LNCaP clone FGC (cell line): ENCODE measurements around the gene HOXC4.
"Not testable (repeated sequence)": the region's sequence is repeated elsewhere in the genome, so short reads cannot be mapped to it uniquely, and the experiment has no call there.

ENCODE experiments used
- DNase-seq: peaks from one replicate; pipeline ENCODE4 v3.0.0-alpha.2; 2011; ENCODE audit warnings: low read depth
- H3K4me3 ChIP-seq: 2 replicates; pipeline ENCODE4 v1.5.1; 2011; ENCODE audit warnings: mild to moderate bottlenecking, low read depth, low read length, control low read depth
- TF ChIP-seq, protein P1 (sequence below): IDR thresholded peaks from 2 replicates; pipeline ENCODE4 v1.5.1; 2012; ENCODE audit warnings: mild to moderate bottlenecking; ENCODE audit not compliant: control insufficient read depth, insufficient read depth; ENCODE audit errors: extremely low read depth

Gene HOXC4

DNA sequence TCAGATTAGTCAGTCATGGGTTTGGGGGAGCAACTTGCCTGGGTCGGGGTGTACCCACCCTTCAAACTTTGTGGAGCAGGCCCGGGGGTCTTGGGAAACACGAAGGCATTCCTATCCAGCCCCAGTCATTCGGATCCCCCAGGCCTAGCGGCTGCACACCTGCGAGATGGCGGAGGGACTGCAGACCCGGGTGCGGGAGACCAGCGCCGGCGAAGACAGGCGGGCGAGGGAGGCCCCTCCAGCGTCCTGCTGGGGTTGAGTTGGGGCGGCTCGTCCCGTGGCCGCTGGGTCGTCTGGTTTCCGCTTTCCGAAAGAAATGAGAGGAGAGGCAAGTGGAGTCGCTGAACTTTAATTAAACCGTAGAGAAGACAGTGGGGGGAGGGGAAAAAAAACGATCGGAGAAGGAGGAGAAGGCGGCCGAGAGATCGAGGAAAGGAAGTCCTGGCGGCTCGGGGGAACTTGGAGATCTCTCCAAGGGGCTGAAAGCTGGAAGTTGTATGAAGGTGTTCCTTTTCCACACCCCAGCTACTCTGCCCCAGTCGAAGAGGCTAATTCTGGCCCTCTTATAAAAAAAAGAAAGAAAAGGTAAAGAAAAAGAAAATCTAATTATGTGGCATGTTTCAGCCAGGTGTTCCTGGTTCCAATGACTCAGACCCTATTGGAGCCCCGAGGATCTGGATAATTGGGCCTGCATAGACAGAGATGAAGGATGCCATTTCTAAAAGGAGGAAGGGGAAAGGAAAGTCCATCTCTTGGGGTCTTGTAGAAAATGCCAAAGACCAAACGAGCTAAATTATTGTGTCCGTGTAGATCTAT lies 28.2 kb downstream of the HOXC4 start:
- DNase-seq, H3K4me3 ChIP-seq: not testable (repeated sequence)

DNA sequence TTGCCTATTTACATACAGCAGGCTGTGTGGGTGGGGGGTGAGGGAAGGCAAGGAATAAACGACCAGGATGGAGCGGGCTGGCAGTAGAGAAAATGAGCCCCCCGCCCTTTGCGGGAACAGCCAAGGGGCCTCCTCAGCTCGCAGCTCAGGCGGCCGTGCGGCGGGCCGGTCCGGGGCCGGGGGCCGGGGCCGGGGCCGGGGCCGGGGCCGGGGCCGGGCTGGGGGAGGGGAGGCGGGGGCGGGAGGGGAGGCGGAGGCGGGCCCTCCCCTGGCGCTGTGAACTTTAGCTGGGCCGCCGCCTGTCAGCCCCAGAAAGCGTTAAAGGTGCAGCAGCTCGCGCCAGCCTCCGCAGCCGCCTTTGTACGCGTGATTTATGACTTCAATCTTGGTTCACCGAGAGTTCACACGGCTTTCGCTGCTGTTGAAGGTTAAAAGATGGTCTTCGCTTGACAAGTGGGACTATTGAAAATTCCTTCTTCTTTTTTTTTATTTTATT lies 28.8 kb downstream of the HOXC4 start:
- no peak overlapping the region for H3K4me3 ChIP-seq
- DNase-seq: no peak
- TF ChIP-seq, protein P1, sequence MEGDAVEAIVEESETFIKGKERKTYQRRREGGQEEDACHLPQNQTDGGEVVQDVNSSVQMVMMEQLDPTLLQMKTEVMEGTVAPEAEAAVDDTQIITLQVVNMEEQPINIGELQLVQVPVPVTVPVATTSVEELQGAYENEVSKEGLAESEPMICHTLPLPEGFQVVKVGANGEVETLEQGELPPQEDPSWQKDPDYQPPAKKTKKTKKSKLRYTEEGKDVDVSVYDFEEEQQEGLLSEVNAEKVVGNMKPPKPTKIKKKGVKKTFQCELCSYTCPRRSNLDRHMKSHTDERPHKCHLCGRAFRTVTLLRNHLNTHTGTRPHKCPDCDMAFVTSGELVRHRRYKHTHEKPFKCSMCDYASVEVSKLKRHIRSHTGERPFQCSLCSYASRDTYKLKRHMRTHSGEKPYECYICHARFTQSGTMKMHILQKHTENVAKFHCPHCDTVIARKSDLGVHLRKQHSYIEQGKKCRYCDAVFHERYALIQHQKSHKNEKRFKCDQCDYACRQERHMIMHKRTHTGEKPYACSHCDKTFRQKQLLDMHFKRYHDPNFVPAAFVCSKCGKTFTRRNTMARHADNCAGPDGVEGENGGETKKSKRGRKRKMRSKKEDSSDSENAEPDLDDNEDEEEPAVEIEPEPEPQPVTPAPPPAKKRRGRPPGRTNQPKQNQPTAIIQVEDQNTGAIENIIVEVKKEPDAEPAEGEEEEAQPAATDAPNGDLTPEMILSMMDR: no peak

DNA sequence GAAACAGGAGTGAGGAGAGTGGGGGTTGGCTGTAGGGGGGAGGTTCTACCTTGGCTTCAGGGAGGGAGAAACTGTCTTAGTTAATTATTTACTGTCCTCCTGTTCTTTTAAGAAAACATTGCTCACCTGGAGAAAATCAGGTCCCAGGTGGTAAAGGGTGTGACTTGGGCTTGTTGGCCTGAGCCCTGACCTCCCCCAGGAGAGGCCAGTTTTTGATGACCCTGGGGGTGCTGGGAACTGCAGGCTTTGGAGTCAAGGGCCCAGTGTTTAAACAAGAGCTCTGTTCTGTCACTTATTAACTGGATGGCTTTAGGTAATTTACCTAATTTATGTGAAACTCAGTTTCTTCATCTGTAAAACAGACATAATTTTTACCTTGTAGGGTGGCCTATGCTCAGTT lies 34.4 kb downstream of the HOXC4 start:
- DNase-seq, H3K4me3 ChIP-seq: not testable (repeated sequence)

DNA sequence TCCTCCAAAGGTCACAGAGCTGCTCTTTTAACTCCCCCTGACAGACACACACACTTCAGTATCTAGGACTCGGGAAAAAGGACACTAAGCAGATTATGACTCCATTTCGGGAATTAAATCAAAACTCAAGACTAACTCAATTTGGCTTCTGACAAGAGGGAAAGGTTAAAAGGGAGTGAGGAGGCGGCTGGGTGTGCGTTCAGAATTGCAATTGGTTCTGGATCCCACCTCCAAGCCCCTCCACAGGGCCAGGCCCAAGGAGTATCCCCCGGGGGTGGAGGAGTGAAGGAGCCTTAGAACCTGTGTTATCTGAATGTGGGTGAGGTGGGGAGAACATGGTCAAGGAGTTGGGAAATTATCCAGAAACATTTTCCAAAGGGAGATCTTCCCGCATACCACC lies 35.8 kb downstream of the HOXC4 start:
- not testable (repeated sequence) for DNase-seq, H3K4me3 ChIP-seq

DNA sequence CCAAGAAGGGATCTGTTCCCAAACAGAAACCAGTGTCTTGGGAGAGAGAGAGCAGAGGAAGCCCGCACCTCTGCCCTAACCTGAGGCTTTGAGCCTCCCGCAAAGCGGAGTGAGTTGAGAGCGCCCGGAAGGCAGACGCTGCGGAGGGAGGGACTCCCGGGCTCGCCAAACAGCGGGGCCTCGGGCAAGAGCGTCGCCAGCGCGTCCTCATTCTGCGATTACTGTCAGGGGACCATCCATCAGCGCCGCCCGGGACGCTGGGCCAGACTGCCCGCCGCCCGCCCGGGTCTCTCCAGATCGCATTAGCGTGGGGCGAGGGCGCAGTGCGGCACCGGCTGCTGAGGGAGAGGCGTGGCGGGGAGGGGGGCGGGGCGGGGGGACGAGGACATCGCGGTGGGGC lies 36.7 kb downstream of the HOXC4 start:
- H3K4me3 ChIP-seq, DNase-seq: not testable (repeated sequence)

DNA sequence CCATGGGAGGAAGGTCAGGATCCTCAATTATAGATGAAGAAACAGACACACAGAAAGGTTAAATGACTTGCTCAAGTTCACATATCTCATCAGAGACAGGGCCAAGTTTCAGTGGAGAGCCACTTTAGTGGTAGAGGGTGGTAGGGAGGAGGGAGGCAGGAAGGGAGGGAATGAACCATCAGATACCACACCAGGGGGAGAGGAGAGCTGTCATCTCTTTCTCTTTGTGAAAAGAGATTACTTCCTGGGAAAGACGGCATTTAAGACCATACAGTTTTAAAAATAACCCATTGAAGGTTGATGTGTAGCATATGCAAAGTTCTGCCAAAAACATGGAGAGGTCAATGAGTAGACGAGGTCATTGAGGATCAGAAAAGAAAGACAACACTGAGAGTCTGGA lies 39.3 kb downstream of the HOXC4 start:
- DNase-seq, H3K4me3 ChIP-seq: not testable (repeated sequence)

DNA sequence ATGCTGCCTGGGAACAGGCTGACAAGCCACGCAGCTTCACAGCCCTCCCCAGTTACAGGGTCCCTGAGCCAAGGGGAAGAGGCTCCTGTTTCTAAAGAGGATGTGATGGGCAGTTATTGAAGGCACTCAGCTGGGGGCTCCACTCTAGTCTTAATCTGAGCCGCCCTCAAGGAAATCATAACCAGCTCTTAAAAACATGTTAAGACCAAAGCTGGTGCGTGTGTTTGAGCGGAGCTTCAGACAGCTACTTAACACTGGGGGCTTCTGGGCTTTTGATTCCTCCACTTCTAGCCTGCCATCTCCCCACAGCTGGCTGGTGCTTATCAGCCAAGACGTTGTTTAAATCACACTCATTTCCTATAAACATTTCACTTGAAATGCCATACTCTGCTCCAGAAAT lies 42.3 kb downstream of the HOXC4 start:
- not testable (repeated sequence) for H3K4me3 ChIP-seq, DNase-seq

DNA sequence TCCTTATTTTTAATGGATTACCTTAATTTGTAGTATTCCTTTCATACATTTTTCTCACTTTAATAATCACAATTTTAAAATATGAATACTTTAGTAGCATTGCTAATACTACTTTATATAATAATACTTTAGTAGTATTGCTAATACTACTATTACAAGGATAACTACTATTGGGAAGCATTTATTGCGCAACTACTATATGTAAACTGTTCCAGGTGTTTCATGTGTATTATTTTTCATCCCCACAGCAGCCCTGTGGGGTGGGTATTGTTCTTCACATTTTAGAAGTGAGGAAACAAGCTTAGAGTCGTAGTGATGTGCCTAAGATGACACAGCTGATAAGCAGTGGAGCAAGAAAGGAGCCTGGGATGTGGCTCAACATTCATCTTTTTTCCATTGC lies 45.0 kb downstream of the HOXC4 start:
- not testable (repeated sequence) for DNase-seq, H3K4me3 ChIP-seq

DNA sequence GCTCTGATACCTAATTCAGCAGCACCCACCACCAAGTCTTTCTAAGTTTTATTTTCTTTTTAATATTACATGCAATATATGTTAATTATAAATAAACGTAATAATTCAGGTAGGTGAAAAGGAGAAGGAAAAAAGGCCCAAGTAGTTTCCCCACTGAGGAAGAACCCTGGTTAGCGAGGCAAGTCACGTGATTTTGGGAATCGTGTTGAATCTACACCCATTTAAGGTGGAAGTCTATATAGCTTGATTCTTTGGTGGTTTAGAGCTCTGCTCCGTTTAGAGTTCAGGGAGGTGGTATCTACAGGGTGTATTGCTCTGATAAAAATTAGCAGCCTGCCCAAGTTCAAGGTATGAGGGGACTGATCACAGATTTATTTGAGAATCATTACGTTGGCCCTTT lies 47.0 kb downstream of the HOXC4 start:
- not testable (repeated sequence) for DNase-seq, H3K4me3 ChIP-seq

DNA sequence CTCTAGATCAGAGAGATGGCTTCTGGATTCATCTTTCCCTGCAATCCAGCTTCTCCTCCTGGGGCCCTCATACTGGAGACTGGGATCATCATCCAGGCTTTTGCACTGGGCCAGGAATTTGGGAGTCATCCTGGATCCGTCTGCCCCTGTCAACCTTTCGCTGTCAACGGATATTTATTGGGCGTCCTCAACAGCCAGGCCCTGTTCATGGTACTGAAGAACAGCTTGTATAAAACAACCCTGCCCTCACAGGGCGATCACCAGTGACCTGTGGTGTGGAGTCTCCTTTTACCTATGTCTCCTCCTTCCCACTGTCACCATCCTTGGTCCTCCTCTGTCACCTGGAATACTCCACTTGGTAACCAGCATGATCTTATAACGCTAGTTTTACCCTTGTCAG lies 48.6 kb downstream of the HOXC4 start:
- not testable (repeated sequence) for DNase-seq, H3K4me3 ChIP-seq

DNA sequence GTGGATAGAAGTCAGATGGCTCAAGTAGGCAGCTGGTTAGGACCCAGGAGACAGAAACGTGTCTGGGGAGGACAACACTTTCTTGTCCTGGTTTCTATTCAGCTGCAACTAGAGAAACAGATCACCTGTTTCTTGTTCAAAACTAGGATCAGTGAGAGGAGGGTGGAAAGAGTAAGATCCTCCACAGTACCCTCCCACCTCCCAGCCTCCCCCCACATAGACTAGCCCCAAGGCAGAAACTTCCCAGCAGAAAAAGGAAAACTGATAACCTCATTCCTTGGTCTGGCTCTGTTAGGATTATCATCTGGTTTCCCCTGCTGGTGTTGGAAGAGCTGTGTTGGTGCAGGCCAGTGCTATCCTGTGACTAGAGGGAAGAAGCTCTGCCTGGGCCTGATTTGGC lies 50.2 kb downstream of the HOXC4 start:
- not testable (repeated sequence) for DNase-seq, H3K4me3 ChIP-seq
